A549 (cell line): ENCODE measurements around the gene RUSF1. TPM values are rescaled to one million over a fixed set of nuclear protein-coding genes. Genes with fewer than 3 reads are reported as not detected.

Experiments used
- ATAC-seq, 2 experiments: fragments of 200-7000 bp in 1 of 2; fragments of >200 bp in 1 of 2; cut with Nextera tagmentation in 1 of 2; cut with Tn5 transposase in 1 of 2; 3 replicates each; pipeline versions ENCODE4 v1.8.0 to v1.9.1; 2018 to 2020; ENCODE audit warnings: mild to moderate bottlenecking in 1 of 2, moderate library complexity in 1 of 2
- CTCF ChIA-PET: fragments of 300-600 bp; sonication (Branson Sonifier 250); formaldehyde crosslinking; extraction: SDS; loops from one replicate; lab custom pipeline; 2021; ENCODE audit warnings: antibody characterized with exemption, inconsistent platforms; lab: Yijun Ruan, JAX
- POLR2A ChIA-PET: fragments of 350-600 bp; formaldehyde crosslinking; extraction: SDS; loops from one replicate; lab custom pipeline; 2021; ENCODE audit warnings: antibody characterized with exemption, inconsistent platforms; lab: Yijun Ruan, JAX
- DNase-seq, 2 experiments: peaks; one replicate each; pipeline versions ENCODE4 v3.0.0 to v3.0.0-alpha.2; 2011 to 2016; ENCODE audit warnings: low read depth in 1 of 2, low spot score in 1 of 2
- FAIRE-seq: peaks from 2 replicates; lab custom pipeline; 2011; peaks lifted over from hg19 to GRCh38; lab: Jason Lieb, UNC
- H3K27ac ChIP-seq, 2 experiments: fragments of >200 bp; sonication (Bioruptor Twin); formaldehyde crosslinking; 3 replicates each; pipeline ENCODE4 v1.5.1; 2016 to 2017
- H3K4me1 ChIP-seq: fragments of >200 bp; sonication (Bioruptor Twin); formaldehyde crosslinking; 3 replicates; pipeline ENCODE4 v1.6.1; 2016
- H3K4me2 ChIP-seq: fragments of >200 bp; sonication (Bioruptor Twin); formaldehyde crosslinking; 3 replicates; pipeline ENCODE4 v1.6.1; 2016
- H3K4me3 ChIP-seq: fragments of >200 bp; sonication (Bioruptor Twin); formaldehyde crosslinking; 3 replicates; pipeline ENCODE4 v1.5.1; 2016
- H3K9me3 ChIP-seq: fragments of >200 bp; sonication (Bioruptor Twin); formaldehyde crosslinking; 3 replicates; pipeline ENCODE4 v1.6.1; 2016
- ATOH8 ChIP-seq: fragments of 250-450 bp; sonication (Bioruptor Pico); IDR thresholded peaks from 2 replicates; pipeline ENCODE4 v1.5.0; 2020; ENCODE audit warnings: low read depth, mild to moderate bottlenecking, moderate library complexity
- CEBPB ChIP-seq, 2 experiments: fragments of >200 bp in 1 of 2; sonication (Bioruptor Twin) in 1 of 2; formaldehyde crosslinking in 1 of 2; IDR thresholded peaks; 2 replicates each; pipeline ENCODE4 v1.6.1; 2012 to 2016
- CHD2 ChIP-seq: fragments of 150-350 bp; IDR thresholded peaks from 2 replicates; pipeline ENCODE4 v1.6.1; 2014; ENCODE audit warnings: low read length; ENCODE audit not compliant: partially characterized antibody
- E2F6 ChIP-seq: IDR thresholded peaks from 2 replicates; pipeline ENCODE4 v1.6.1; 2012; ENCODE audit warnings: low read depth, borderline replicate concordance
- ELK1 ChIP-seq: fragments of 150-350 bp; IDR thresholded peaks from 2 replicates; pipeline ENCODE4 v1.6.1; 2014; ENCODE audit warnings: low read depth, mild to moderate bottlenecking, low read length
- FOXS1 ChIP-seq: fragments of 250-450 bp; sonication (Bioruptor Pico); IDR thresholded peaks from 2 replicates; pipeline ENCODE4 v1.5.0; 2020; ENCODE audit warnings: mild to moderate bottlenecking, moderate library complexity
- HES2 ChIP-seq: fragments of >200 bp; sonication (Bioruptor Twin); formaldehyde crosslinking; IDR thresholded peaks from 2 replicates; pipeline ENCODE4 v1.6.1; 2016
- HOXA7 ChIP-seq: fragments of 250-450 bp; sonication (Bioruptor Pico); IDR thresholded peaks from 2 replicates; pipeline ENCODE4 v1.5.0; 2020; ENCODE audit warnings: mild to moderate bottlenecking, moderate library complexity
- JUN ChIP-seq, 2 experiments: fragments of >200 bp; sonication (Bioruptor Twin); formaldehyde crosslinking; IDR thresholded peaks; 2 replicates in 1 of 2; 3 replicates in 1 of 2; pipeline ENCODE4 v1.6.1; 2016 to 2017
- KDM5A ChIP-seq: fragments of 200-600 bp; sonication (generic); IDR thresholded peaks from 2 replicates; pipeline ENCODE4 v1.6.1; 2016; ENCODE audit warnings: antibody characterized with exemption, mild to moderate bottlenecking
- MAX ChIP-seq: IDR thresholded peaks from 2 replicates; pipeline ENCODE4 v1.6.1; 2012
- MAZ ChIP-seq: fragments of 150-350 bp; IDR thresholded peaks from 2 replicates; pipeline ENCODE4 v1.6.1; 2014; ENCODE audit warnings: antibody characterized with exemption, low read depth, low read length, borderline replicate concordance
- NFE2L2 ChIP-seq: fragments of 150-350 bp; conservative IDR thresholded peaks from 2 replicates; pipeline ENCODE4 v1.6.1; 2014; ENCODE audit warnings: low read length
- NR3C1 ChIP-seq: fragments of >200 bp; sonication (Bioruptor Twin); formaldehyde crosslinking; IDR thresholded peaks from 3 replicates; pipeline ENCODE4 v1.6.1; 2017
- POLR2A ChIP-seq: IDR thresholded peaks from 2 replicates; pipeline ENCODE4 v1.6.1; 2012; ENCODE audit warnings: mild to moderate bottlenecking, low read length
- RCOR1 ChIP-seq: fragments of 150-350 bp; IDR thresholded peaks from 2 replicates; pipeline ENCODE4 v1.6.1; 2014; ENCODE audit warnings: antibody characterized with exemption, low read length, low read depth
- TFCP2L1 ChIP-seq: fragments of 250-450 bp; sonication (Bioruptor Pico); IDR thresholded peaks from 2 replicates; pipeline ENCODE4 v1.5.0; 2021; ENCODE audit warnings: mild to moderate bottlenecking
- ZNF302 ChIP-seq: fragments of 250-450 bp; sonication (Bioruptor Pico); IDR thresholded peaks from 2 replicates; pipeline ENCODE4 v1.9.0; 2021; ENCODE audit warnings: inconsistent platforms, mild to moderate bottlenecking, moderate library complexity
- WGBS: methylation state at CpG from one replicate; pipeline ENCODE4 v1.1.6; 2017; ENCODE audit errors: missing lambda C conversion rate; 5-methylcytosine and 5-hydroxymethylcytosine counted together
- polyA plus RNA-seq, 4 experiments: library from polyadenylated mRNA; depleted of rRNA in 3 of 4; stranded (reverse); fragments of >200 nt; fragmentation: RNase III in 1 of 4; extraction: RNeasy Plus Mini Kit Qiagen cat#74134 plus additional on column Dnase treatment in 1 of 4; gene quantifications; 2 replicates in 3 of 4; 3 replicates in 1 of 4; pipeline ENCODE4 v1.2.3, GENCODE V29; 2011 to 2017
- TF ChIP-seq, protein P1 (sequence below): fragments of 250-450 bp; sonication (Bioruptor Pico); IDR thresholded peaks from 2 replicates; pipeline ENCODE4 v1.5.0; 2021; ENCODE audit warnings: mild to moderate bottlenecking, moderate library complexity, borderline replicate concordance
- TF ChIP-seq, protein P2 (sequence below): fragments of >200 bp; sonication (Bioruptor Twin); formaldehyde crosslinking; IDR thresholded peaks from 3 replicates; pipeline ENCODE4 v1.6.1; 2016

Gene RUSF1
- polyA plus RNA-seq, 2 of the 4 experiments (the other 2 are of a cell fraction): 27.8 to 35.3 TPM

DNA sequence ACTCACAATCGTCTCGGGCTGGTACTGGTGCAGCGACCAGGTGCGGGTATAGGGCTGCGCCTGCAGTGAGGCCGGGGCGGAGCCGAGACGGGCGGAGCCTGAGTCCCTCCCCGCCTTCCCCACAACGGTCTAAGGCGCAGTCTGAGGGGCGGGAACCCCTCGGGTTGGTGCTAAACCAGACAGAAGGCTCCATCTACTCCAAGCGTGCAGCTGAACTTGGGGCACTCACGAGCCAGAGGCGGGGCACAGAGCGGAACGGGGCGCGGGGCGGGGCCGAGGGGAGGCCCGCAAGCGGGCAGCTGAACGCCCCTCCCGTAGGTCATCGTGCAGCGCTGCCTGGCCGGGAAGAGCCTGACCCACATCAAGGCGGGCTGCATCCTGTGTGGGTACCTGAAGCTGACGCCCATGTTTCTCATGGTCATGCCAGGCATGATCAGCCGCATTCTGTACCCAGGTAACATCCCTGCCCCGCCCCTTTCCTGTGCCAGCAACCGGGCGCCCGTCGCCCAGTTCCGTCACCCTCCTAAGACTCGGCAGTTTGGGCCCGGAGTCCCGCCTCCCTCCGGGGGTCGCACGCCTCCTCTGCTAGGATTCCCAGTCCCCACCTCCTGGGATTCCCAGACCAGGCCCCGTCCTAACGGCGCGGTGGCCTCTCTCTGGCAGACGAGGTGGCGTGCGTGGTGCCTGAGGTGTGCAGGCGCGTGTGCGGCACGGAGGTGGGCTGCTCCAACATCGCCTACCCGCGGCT lies 20.3 kb downstream of the RUSF1 start:
- Histone ChIP-seq H3K9me3 (no peaks in the 10 kb centered on the region), H3K4me2 (peak overlapping the region; percentile 97), H3K27ac (peak overlapping the region; percentile 59 to 82), H3K4me1 (peaks cover 17% of the 10 kb centered on the region; the same call in 2 of the 3 replicates), H3K4me3 (peak overlapping the region; percentile 56)
- ChIA-PET CTCF (interaction anchor here (0.9 to 1.5 kb wide), 4 partner anchors 10 to 208 kb away, joined by 3 to 4 read pairs (median 4); no protein-coding TSS in a partner anchor), POLR2A (interaction anchor here (1.6 to 2.2 kb wide), 2 partner anchors 9 to 20 kb away, joined by 4 to 6 read pairs; partner anchors contain the start of gene RUSF1)
- WGBS: 31% methylated on average over 15 of the region's 60 CpGs
- TF ChIP-seq MAX (peak; percentile 26; the same call in 1 of the 2 replicates), JUN (IDR thresholded peaks at IDR 0.05) (peak in 1 of 2 experiments; percentile 23; a peak in 1 of 5 replicates), TFCP2L1 (CRISPR knock-in tag) (no peak)
- FAIRE-seq: no peak
- ATAC-seq: peak; percentile 71 to 88
- peak; percentile 26 to 69 for DNase-seq

- H3K9me3 ChIP-seq: no peaks in the 10 kb centered on the region
- TF ChIP-seq TFCP2L1 (CRISPR knock-in tag): no peak
- no peak for TF ChIP-seq POLR2A
- TF ChIP-seq KDM5A: no peak
- TF ChIP-seq CEBPB (IDR thresholded peaks at IDR 0.05): no peak
- no peak for TF ChIP-seq RCOR1
- TF ChIP-seq NR3C1: no peak
- no peak for TF ChIP-seq MAZ
- no peak for TF ChIP-seq FOXS1 (CRISPR knock-in tag)
- H3K4me2 ChIP-seq: peak overlapping the region; percentile 97
- ChIA-PET CTCF (interaction anchor here (0.9 to 1.5 kb wide), 4 partner anchors 11 to 209 kb away, joined by 3 to 4 read pairs (median 4); no protein-coding TSS in a partner anchor), POLR2A (interaction anchor here (1.6 to 2.2 kb wide), 2 partner anchors 10 to 21 kb away, joined by 4 to 6 read pairs; partner anchors contain the start of gene RUSF1)
- H3K4me1 ChIP-seq: peaks cover 17% of the 10 kb centered on the region; the same call in 2 of the 3 replicates
- peak overlapping the region; percentile 56 for H3K4me3 ChIP-seq
- peak overlapping the region; percentile 59 to 82; a peak in 5 of 6 replicates for H3K27ac ChIP-seq
- 45% methylated on average over 38 of the region's 48 CpGs for WGBS
- no peak for FAIRE-seq
- DNase-seq: no peak
- ATAC-seq: no peak; a peak in 2 of 6 replicates
Measured at GRCh38 chr16:31487071-31487719, 21.0 kb downstream of the RUSF1 start.

DNA sequence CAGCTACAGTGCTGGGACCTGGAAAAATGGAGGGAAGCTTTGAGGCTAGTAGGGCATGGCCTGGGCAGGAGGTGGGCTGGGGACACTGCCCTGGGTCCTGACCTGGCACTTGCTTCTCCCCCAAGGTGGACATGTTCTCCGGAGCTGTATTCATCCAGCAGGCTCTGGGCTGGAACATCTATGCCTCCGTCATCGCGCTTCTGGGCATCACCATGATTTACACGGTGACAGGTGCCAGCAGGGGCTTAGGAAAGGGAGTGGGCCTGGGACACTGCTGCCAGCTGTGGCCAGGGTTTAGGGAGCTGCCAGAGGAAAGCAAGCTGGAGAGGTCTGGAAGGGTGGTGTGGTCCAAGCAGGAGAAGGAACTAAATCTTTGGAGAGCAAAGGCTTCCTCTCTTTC lies 22.1 kb downstream of the RUSF1 start:
- DNase-seq: no peak
- Histone ChIP-seq H3K9me3 (no peaks in the 10 kb centered on the region), H3K27ac (no peak overlapping the region), H3K4me2 (no peak overlapping the region), H3K4me1 (peaks cover 17% of the 10 kb centered on the region; the same call in 2 of the 3 replicates), H3K4me3 (no peak overlapping the region)
- no peak for ATAC-seq
- WGBS: 87% methylated on average over 5 of the region's 5 CpGs
- POLR2A ChIA-PET: no interaction called here
- FAIRE-seq: no peak
- TF ChIP-seq ZNF302 (CRISPR knock-in tag) (no peak), NFE2L2 (no peak), ATOH8 (no peak), MAZ (no peak), HOXA7 (CRISPR knock-in tag) (no peak), E2F6 (no peak), ELK1 (no peak), CHD2 (no peak), POLR2A (no peak), HES2 (no peak)
- TF ChIP-seq, protein P1, sequence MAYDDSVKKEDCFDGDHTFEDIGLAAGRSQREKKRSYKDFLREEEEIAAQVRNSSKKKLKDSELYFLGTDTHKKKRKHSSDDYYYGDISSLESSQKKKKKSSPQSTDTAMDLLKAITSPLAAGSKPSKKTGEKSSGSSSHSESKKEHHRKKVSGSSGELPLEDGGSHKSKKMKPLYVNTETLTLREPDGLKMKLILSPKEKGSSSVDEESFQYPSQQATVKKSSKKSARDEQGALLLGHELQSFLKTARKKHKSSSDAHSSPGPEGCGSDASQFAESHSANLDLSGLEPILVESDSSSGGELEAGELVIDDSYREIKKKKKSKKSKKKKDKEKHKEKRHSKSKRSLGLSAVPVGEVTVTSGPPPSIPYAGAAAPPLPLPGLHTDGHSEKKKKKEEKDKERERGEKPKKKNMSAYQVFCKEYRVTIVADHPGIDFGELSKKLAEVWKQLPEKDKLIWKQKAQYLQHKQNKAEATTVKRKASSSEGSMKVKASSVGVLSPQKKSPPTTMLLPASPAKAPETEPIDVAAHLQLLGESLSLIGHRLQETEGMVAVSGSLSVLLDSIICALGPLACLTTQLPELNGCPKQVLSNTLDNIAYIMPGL (CRISPR knock-in tag): no peak
- TF ChIP-seq, protein P2, sequence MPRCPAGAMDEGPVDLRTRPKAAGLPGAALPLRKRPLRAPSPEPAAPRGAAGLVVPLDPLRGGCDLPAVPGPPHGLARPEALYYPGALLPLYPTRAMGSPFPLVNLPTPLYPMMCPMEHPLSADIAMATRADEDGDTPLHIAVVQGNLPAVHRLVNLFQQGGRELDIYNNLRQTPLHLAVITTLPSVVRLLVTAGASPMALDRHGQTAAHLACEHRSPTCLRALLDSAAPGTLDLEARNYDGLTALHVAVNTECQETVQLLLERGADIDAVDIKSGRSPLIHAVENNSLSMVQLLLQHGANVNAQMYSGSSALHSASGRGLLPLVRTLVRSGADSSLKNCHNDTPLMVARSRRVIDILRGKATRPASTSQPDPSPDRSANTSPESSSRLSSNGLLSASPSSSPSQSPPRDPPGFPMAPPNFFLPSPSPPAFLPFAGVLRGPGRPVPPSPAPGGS: no peak
- TF ChIP-seq, all 56 proteins: peak for 0
- CTCF ChIA-PET: interaction anchor here (1.0 kb wide), 1 partner anchor 383 kb away, joined by 7 read pairs; no protein-coding TSS in a partner anchor
